Endothelial cell (in vitro differentiated cells): ENCODE data around the gene NAT8L. TPM values are rescaled to one million over a fixed set of nuclear protein-coding genes. Genes with fewer than 3 reads are reported as not detected.

Experiments
- DNase-seq: peaks from one replicate; pipeline ENCODE4 v3.0.0; 2021; ENCODE audit warnings: low spot score
- H3K27ac Mint-ChIP-seq: one replicate; pipeline ENCODE4 v1.8.0; 2021; ENCODE audit warnings: mixed read lengths, inconsistent platforms; ENCODE audit not compliant: unreplicated experiment
- H3K27me3 Mint-ChIP-seq: one replicate; pipeline ENCODE4 v1.8.0; 2021; ENCODE audit warnings: mild to moderate bottlenecking, moderate library complexity, mixed read lengths, inconsistent platforms; ENCODE audit not compliant: unreplicated experiment
- H3K36me3 Mint-ChIP-seq: one replicate; pipeline ENCODE4 v1.8.0; 2021; ENCODE audit warnings: mild to moderate bottlenecking, low read depth, mixed read lengths, inconsistent platforms; ENCODE audit not compliant: unreplicated experiment
- H3K4me1 Mint-ChIP-seq: one replicate; pipeline ENCODE4 v1.8.0; 2021; ENCODE audit warnings: mild to moderate bottlenecking, mixed read lengths, inconsistent platforms; ENCODE audit not compliant: unreplicated experiment
- H3K4me3 Mint-ChIP-seq: one replicate; pipeline ENCODE4 v1.8.0; 2021; ENCODE audit warnings: mild to moderate bottlenecking, mixed read lengths, inconsistent platforms; ENCODE audit not compliant: unreplicated experiment
- H3K9me3 Mint-ChIP-seq: one replicate; pipeline ENCODE4 v1.8.0; 2021; ENCODE audit warnings: mixed read lengths, inconsistent platforms; ENCODE audit not compliant: unreplicated experiment
- total RNA-seq: library from RNA; stranded (reverse); fragmentation: NEBNext Ultra II Directional; extraction: Animal tissue kit (Norgen Biotek cat#: 25700); gene quantifications from one replicate; pipeline ENCODE4 v1.2.1, GENCODE V29; 2021; ENCODE audit not compliant: unreplicated experiment
- TF ChIP-seq, protein P1 (sequence below): fragments of 200-600 bp; sonication (generic); IDR thresholded peaks from one replicate; pipeline ENCODE4 v1.5.0; 2021; ENCODE audit warnings: antibody characterized with exemption; ENCODE audit not compliant: unreplicated experiment

The NAT8L gene
- total RNA-seq, 1 donor from 2014 or later, result 0.36 TPM

DNA sequence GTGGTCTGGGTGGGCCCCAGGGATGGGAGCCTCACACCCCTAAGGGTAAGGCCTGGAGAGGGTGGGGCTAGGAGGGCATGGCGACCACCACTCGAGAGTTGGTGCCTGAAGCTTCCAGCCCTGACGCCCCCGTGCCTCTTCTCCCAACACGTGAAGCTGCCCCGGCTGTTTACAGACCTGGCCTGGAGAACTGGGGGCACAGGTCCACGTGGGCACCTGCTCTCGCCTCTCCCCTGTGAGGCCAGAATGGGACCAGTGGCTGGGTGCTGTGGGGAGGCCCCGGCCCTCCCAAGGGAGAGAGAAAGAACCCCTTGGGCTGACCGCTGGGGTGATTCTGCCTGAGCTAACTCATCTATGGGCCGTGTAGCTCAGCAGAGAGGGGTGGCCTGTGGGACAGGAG lies 15.5 kb downstream of the NAT8L start:
- DNase-seq, result peak; percentile 1
- Mint-ChIP-seq H3K27me3 (peaks cover 2% of the 10 kb centered on the region), H3K4me1 (no peaks in the 10 kb centered on the region), H3K9me3 (no peaks in the 10 kb centered on the region), H3K36me3 (peaks cover 3% of the 10 kb centered on the region), H3K4me3 (no peak overlapping the region), H3K27ac (no peak overlapping the region)
- TF ChIP-seq, protein P1, sequence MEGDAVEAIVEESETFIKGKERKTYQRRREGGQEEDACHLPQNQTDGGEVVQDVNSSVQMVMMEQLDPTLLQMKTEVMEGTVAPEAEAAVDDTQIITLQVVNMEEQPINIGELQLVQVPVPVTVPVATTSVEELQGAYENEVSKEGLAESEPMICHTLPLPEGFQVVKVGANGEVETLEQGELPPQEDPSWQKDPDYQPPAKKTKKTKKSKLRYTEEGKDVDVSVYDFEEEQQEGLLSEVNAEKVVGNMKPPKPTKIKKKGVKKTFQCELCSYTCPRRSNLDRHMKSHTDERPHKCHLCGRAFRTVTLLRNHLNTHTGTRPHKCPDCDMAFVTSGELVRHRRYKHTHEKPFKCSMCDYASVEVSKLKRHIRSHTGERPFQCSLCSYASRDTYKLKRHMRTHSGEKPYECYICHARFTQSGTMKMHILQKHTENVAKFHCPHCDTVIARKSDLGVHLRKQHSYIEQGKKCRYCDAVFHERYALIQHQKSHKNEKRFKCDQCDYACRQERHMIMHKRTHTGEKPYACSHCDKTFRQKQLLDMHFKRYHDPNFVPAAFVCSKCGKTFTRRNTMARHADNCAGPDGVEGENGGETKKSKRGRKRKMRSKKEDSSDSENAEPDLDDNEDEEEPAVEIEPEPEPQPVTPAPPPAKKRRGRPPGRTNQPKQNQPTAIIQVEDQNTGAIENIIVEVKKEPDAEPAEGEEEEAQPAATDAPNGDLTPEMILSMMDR, result no peak

DNA sequence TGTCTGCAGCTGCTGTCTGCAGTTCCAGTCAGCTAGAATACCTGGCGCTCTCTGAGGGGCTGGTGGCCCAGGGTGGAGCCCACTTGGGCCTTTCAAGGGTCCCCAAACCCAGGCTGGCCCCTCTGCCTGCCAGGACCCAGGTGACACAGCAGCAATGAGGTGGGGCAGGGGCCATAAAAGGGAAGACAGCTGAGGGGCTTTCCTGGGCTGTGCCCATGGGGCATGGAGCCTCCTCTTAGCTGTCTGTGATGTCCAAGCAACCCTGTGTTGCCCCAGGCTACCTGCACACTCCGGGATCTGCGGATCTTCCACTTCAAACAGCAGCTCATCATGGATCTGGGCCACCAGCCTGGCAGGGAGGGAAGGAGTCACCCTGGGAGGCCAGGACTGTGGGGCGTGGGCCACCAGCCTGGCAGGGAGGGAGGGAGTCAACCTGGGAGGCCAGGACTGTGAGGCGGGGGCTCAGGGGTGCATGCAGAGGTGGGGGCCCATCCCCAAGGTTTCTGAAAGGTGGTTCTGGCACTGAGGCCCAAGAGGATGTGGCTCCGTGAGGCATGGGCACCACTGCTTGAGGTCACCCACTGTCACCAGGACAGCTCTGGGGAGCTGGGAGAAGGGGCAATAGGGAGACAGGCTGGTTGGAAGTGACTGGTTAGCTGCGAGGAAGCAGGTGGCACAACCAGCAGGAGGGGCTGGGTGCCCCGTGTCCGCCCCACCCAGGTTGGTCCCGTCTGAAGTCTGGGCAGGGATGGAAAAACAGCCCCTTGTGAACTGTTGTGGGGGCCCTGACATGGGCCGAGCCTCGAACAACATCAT lies 16.3 kb downstream of the NAT8L start:
- no peak overlapping the region for H3K27ac Mint-ChIP-seq
- no peak overlapping the region for H3K4me3 Mint-ChIP-seq
- no peaks in the 10 kb centered on the region for H3K4me1 Mint-ChIP-seq
- peaks cover 3% of the 10 kb centered on the region for H3K36me3 Mint-ChIP-seq
- peaks cover 2% of the 10 kb centered on the region for H3K27me3 Mint-ChIP-seq
- no peak for DNase-seq
- TF ChIP-seq, protein P1, result no peak
- no peaks in the 10 kb centered on the region for H3K9me3 Mint-ChIP-seq

DNA sequence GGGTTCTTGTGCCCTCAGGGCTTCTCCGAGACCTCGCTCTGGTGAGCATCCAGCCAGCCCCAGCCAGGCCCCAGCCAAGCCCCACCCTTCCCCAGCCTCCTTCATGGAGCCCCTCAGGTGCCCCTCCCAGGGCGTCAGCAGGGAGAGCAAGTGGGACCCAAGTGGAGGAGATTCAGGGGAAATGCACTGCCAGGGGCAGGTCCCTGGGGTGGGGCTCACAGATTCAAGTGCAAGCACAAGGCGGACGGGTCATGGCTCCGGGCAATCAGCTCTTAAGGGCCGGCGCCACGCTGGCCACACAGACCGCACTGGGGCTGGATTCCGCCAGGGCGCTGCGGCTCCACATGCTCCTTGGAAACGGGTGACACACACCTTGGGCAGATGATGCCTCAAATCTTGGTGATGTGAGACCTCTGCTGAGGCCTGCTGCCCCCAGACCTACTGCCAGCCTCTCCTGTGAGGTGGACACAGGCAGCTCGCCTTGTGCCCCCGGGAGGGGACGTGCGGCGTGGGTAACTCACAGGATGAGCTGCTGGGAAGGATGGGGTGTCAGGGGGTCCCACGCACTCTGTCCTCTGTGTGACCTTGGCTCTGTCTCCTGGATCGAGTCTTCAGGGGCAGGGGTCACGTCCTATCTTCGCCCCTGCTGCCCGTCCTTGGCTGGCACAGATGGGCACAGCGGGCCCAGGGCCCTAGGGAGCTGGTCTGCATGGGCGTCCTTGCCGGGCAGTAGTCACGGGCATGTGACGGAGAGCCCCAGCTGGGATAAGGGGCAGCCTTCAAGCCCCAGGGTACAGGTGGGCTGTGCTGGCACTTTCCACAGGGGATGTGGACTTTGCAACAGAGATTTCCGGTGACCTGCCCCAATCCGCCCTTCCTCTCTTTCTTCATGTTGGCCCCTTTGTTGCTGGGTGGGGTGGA lies 17.1 kb downstream of the NAT8L start:
- Mint-ChIP-seq H3K27me3 (no peaks in the 10 kb centered on the region), H3K9me3 (no peaks in the 10 kb centered on the region), H3K4me3 (no peak overlapping the region), H3K36me3 (peaks cover 3% of the 10 kb centered on the region), H3K4me1 (no peaks in the 10 kb centered on the region), H3K27ac (no peak overlapping the region)
- peak; percentile 2 for DNase-seq
- TF ChIP-seq, protein P1, result no peak

DNA sequence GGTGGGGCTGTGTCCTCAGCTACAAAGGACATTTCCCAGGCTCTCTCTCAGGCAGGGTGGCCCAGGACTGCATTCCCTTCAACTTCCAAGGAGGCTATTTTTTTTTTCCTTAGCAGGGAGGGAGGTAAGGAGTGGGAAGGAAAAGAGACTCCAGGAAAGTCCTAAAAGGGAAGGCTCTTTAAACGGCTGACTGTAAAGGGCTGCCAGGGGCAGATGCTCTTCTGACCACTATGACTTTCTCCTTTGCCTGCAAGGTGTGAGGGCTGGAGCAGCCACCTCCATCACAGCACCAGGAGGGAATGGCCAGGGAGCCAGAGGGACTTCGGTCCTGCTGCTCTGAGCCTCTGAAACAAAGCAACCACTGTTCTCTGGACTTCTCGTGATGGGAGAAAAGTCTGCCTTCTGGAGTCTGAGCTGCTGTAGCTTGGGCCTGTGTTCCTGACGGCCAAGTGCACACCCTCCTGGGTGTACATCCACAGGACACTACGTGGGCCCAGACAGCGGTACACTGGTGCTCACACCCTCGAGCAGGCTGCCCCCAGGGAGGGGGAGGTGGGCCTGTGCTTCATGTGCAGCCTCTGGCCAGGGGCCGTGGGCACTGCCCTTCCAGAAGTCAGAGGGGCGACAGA lies 17.9 kb downstream of the NAT8L start:
- H3K4me3 Mint-ChIP-seq, result no peak overlapping the region

More for the DNA sequence above, 17.9 kb downstream of the NAT8L start:
- DNase-seq, result peak; percentile 2
- no peak overlapping the region for H3K27ac Mint-ChIP-seq
- H3K27me3 Mint-ChIP-seq, result no peaks in the 10 kb centered on the region
- TF ChIP-seq, protein P1, result no peak
- H3K4me1 Mint-ChIP-seq, result no peaks in the 10 kb centered on the region
- H3K9me3 Mint-ChIP-seq, result no peaks in the 10 kb centered on the region
- H3K36me3 Mint-ChIP-seq, result peaks cover 3% of the 10 kb centered on the region
